Spinal cord (tissue), 10 donors: ENCODE results near the gene TOP3B. TPM values are rescaled to one million over a fixed set of nuclear protein-coding genes. Genes with fewer than 3 reads are reported as not detected.

Source experiments
- DNase-seq, 6 donors: peaks; one replicate each; pipeline versions ENCODE4 v3.0.0 to v3.0.0-alpha.2; 2013 to 2015; ENCODE audit warnings: low spot score in 6 of 6, low read depth in 4 of 6
- H3K27ac ChIP-seq: one replicate; pipeline ENCODE4 v1.5.1; 2013; ENCODE audit warnings: low read depth, low read length, control low read depth
- H3K27me3 ChIP-seq: one replicate; pipeline ENCODE4 v1.6.1; 2013; ENCODE audit warnings: low read length; ENCODE audit not compliant: control insufficient read depth, insufficient read depth
- H3K36me3 ChIP-seq: one replicate; pipeline ENCODE4 v1.6.1; 2013; ENCODE audit warnings: low read length; ENCODE audit not compliant: control insufficient read depth, insufficient read depth
- H3K4me1 ChIP-seq: one replicate; pipeline ENCODE4 v1.6.1; 2013; ENCODE audit warnings: low read length; ENCODE audit not compliant: control insufficient read depth, insufficient read depth
- H3K4me3 ChIP-seq: one replicate; pipeline ENCODE4 v1.5.1; 2013; ENCODE audit warnings: low read depth, low read length, control low read depth
- H3K9me3 ChIP-seq: one replicate; pipeline ENCODE4 v1.6.1; 2013; ENCODE audit warnings: low read length; ENCODE audit not compliant: control insufficient read depth, insufficient read depth
- WGBS: methylation state at CpG from one replicate; pipeline ENCODE4 v1.1.5; 2013; ENCODE audit warnings: missing lambda C conversion rate; ENCODE audit not compliant: insufficient coverage; 5-methylcytosine and 5-hydroxymethylcytosine counted together
- polyA plus RNA-seq, 2 donors: library from polyadenylated mRNA; unstranded; fragments of 120-200 nt; gene quantifications; one replicate each; pipeline ENCODE4 v1.2.1, GENCODE V29; 2013; ENCODE audit not compliant: insufficient read length in 2 of 2
- total RNA-seq, 2 donors: library from RNA; depleted of rRNA in 1 of 2; stranded (reverse); fragments of 120-200 nt in 1 of 2; fragments of >200 nt in 1 of 2; gene quantifications; one replicate each; pipeline versions ENCODE4 v1.2.3 to v1.2.4, GENCODE V29; 2013 to 2014
- donor health status: healthy.

The TOP3B gene
- total and polyA plus RNA-seq, 4 donors: 11.5 to 25.8 (median 21.8) TPM

- no peaks in the 10 kb centered on the region for H3K9me3 ChIP-seq
- no peak overlapping the region for H3K4me3 ChIP-seq
- no peaks in the 10 kb centered on the region for H3K4me1 ChIP-seq
- peaks cover 97% of the 10 kb centered on the region for H3K36me3 ChIP-seq
- DNase-seq: no peak
- WGBS: 97% methylated on average over 15 of the region's 15 CpGs
- no peaks in the 10 kb centered on the region for H3K27me3 ChIP-seq
- no peak overlapping the region for H3K27ac ChIP-seq
These were observed 18.4 kb downstream of the TOP3B start for GRCh38 chr22:21964234-21964633.

DNA sequence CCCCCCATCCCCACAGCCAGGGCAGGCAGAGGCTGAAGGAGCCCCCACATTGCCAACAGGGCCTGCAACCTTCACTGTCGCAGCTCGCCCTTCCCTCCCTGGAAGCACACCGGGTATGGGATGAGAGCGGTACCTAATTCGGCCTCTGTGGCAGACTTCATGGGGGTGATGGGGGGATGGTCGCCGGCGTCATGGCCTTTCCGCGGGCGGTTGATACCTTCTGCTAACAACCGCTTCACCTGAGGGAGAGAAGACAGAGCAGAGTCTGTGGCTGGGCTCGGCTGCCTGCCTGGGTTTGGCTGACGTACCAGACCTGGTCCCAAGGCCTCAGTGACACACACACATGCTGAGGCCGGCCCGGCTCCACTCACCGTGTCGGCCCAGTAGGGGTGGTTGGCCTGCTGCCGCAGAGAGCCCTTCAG, 18.8 kb downstream of the TOP3B start:
- Histone ChIP-seq H3K27me3 (no peaks in the 10 kb centered on the region), H3K36me3 (peaks cover 98% of the 10 kb centered on the region), H3K4me1 (no peaks in the 10 kb centered on the region), H3K27ac (no peak overlapping the region), H3K9me3 (no peaks in the 10 kb centered on the region), H3K4me3 (no peak overlapping the region)
- no peak for DNase-seq
- 96% methylated on average over 14 of the region's 19 CpGs for WGBS

- Histone ChIP-seq H3K4me1 (no peaks in the 10 kb centered on the region), H3K27me3 (no peaks in the 10 kb centered on the region), H3K27ac (no peak overlapping the region), H3K4me3 (no peak overlapping the region), H3K9me3 (no peaks in the 10 kb centered on the region), H3K36me3 (peaks cover 98% of the 10 kb centered on the region)
- 96% methylated on average over 6 of the region's 7 CpGs for WGBS
- DNase-seq: no peak
These were observed 19.3 kb downstream of the TOP3B start for GRCh38 chr22:21963286-21963685.

GRCh38 chr22:21962655-21962949, 20.0 kb downstream of the TOP3B start:
- Histone ChIP-seq H3K27ac (no peak overlapping the region), H3K36me3 (peaks cover 98% of the 10 kb centered on the region)
- WGBS: 97% methylated on average over 11 of the region's 11 CpGs

DNA sequence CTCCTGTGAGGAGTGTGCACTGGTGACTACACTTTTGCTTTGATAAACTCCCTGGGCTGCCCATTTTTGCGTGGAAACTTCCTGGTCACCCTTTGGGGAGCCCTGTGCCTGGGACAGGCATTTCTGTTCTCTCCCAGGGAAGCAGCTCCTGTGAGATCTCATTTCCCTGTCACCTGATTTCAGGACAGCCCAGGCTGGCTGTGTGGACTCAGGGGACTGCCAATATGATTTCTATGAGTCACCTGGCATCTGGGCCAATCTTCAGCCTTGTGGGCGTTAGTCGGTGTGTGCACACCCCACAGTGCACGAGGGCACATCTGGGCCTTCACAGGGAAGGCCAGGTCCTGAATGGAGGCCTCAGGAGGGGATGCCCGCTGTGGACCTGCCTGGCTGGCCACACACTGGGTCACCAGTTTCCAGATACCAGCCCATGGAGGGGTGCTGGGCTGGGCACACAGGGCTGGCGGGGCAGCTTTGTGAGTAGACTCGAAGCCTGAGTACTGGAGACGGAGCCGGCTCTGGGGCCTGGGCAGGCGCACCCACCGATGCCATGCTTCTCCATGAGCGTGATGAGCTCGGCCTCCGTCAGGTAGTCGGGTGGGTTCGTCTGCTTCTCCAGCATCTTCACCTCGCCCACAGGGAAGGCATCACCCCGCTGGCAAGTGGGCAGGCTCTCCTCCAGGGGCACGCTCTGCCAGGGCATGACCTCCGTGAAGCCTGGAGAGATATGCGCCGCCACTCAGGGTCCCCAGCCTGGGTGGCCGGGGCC, 20.5 kb downstream of the TOP3B start:
- Histone ChIP-seq H3K9me3 (no peaks in the 10 kb centered on the region), H3K27me3 (no peaks in the 10 kb centered on the region), H3K4me1 (no peaks in the 10 kb centered on the region), H3K4me3 (no peak overlapping the region), H3K27ac (no peak overlapping the region), H3K36me3 (peaks cover 92% of the 10 kb centered on the region)
- DNase-seq: no peak
- WGBS: 97% methylated on average over 23 of the region's 23 CpGs

More at GRCh38 chr22:21962655-21962949, 20.0 kb downstream of the TOP3B start:
- H3K4me1 ChIP-seq: no peaks in the 10 kb centered on the region
- H3K4me3 ChIP-seq: no peak overlapping the region
- H3K27me3 ChIP-seq: no peaks in the 10 kb centered on the region
- DNase-seq: no peak
- no peaks in the 10 kb centered on the region for H3K9me3 ChIP-seq

- Histone ChIP-seq H3K27me3 (no peaks in the 10 kb centered on the region), H3K4me1 (no peaks in the 10 kb centered on the region), H3K27ac (no peak overlapping the region), H3K4me3 (no peak overlapping the region), H3K9me3 (no peaks in the 10 kb centered on the region), H3K36me3 (peaks cover 86% of the 10 kb centered on the region)
- WGBS: 96% methylated on average over 18 of the region's 18 CpGs
- DNase-seq: no peak
These were observed 21.3 kb downstream of the TOP3B start for GRCh38 chr22:21961127-21961867.

GRCh38 chr22:21960200-21961126, 22.1 kb downstream of the TOP3B start:
- 90% methylated on average over 24 of the region's 24 CpGs for WGBS
- Histone ChIP-seq H3K4me1 (no peaks in the 10 kb centered on the region), H3K27ac (no peak overlapping the region), H3K36me3 (peaks cover 78% of the 10 kb centered on the region), H3K27me3 (no peaks in the 10 kb centered on the region), H3K9me3 (no peaks in the 10 kb centered on the region), H3K4me3 (no peak overlapping the region)
- no peak for DNase-seq

GRCh38 chr22:21959274-21960074, 23.1 kb downstream of the TOP3B start:
- Histone ChIP-seq H3K36me3 (peaks cover 69% of the 10 kb centered on the region), H3K9me3 (no peaks in the 10 kb centered on the region), H3K4me1 (no peaks in the 10 kb centered on the region), H3K27ac (no peak overlapping the region), H3K27me3 (no peaks in the 10 kb centered on the region), H3K4me3 (no peak overlapping the region)
- WGBS: 95% methylated on average over 18 of the region's 18 CpGs
- DNase-seq: no peak
